HG03103 (cell line): Measurements from ENCODE around the gene ITGB8.
A peak's percentile ranks its signal among the peaks of the same experiment; 100 is the strongest.

Experiments used
- ATAC-seq: cut with Tn5 transposase; IDR thresholded peaks from one replicate; pipeline ENCODE4 v1.9.1; 2021; ENCODE audit warnings: low read depth; ENCODE audit not compliant: unreplicated experiment

Gene ITGB8

GRCh38 chr7:20364571-20365196 is 34.0 kb downstream of the ITGB8 start:
- ATAC-seq = no peak

DNA sequence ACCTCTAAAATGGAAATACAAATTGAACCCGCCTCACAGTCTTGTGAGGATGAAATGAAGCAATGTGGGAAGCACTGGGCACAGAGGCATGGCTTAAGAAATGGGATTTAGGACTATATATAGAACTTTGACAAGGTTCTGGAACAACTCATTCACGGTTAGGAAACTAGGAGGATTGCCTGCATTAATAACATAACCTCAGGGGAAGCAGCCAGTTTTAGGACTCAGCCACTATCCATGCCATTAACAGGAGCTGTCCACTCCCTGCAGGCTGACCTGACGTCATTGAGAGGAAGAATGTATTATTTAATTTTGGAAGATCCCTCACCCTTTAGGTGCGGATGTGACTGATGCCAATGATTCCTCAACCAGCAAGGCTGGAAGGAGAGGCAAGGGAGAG is 34.8 kb downstream of the ITGB8 start:
- no peak for ATAC-seq

DNA sequence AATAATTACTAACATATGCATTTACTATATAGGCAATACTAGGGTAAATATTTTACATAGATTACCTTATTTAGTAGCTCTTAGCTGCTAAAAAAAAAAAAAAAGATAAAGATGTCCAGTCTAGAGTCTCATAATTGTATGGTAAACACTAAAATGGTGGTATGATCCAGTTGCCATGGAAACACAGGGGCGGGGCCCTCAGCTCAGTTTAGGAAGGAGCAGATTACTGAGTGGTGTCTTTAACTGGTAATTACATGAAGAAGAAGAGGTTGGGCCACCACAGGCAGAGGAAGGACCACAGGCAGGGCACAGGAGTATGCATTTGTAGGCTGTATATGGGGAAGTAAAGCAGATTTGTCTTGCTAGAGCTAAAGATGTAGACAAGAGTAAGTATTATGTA is 43.7 kb downstream of the ITGB8 start:
- ATAC-seq = no peak

- ATAC-seq = no peak
These were observed 46.1 kb downstream of the ITGB8 start for GRCh38 chr7:20376796-20377195.

DNA sequence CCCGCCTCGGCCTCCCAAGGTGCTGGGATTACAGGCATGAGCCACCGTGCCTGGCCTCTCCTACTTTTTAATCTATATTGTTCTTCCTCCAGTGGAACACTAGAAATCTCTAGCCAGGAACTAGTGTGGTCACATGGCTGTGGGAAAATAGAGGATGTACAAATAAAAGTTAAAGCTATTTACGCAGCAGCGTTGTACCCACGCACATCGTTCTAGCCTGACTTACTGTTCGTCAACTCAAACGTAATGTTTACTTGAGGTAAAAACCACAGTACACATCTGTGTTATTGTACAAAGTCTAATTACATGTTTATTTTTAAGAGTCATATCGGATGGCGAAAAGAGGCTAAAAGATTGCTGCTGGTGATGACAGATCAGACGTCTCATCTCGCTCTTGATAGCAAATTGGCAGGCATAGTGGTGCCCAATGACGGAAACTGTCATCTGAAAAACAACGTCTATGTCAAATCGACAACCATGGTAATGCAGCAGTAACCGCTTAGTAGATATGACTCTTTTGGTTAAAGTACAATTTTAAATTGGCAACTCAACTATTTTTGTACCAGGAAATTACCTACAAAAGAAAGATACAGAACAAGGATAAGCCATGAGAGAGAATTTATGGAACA is 50.8 kb downstream of the ITGB8 start:
- no peak for ATAC-seq

DNA sequence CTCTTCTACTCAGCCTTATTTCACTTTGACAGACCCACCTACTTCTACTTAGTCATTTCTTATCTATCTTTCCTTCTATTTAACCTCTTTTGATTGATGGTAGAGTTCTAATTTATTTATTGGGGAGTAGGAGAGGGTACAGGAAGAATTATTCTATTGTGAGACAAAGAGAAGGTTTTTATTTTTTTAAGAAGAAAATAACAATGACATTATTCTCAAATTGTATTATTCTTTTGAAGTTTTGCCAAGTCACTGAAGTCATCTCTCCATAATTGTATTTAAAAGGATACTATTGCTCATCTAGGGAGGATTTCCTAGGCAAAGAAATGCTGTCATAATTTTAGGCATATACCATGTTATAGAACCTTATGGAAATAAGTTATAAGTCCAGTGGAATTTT is 52.7 kb downstream of the ITGB8 start:
- ATAC-seq = no peak

- ATAC-seq = no peak
These were observed 54.4 kb downstream of the ITGB8 start for GRCh38 chr7:20385126-20385525.

GRCh38 chr7:20388084-20388483 is 57.4 kb downstream of the ITGB8 start:
- ATAC-seq = no peak

DNA sequence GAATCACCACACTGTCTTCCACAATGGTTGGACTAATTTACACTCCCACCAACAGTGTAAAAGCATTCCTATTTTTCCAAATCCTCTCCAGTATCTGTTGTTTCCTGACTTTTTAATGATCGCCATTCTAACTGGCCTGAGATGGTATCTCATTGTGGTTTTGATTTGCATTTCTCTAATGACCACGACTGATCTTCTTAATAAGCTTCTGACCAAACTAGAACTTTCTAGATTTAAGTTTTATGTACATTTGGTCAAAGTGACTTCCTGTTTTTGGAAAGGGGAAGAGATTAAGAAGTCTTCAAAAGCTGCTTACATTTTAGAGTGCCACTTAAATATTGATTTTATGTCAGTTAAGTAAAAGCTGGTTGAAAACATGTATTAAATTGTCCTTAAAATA is 58.5 kb downstream of the ITGB8 start:
- ATAC-seq = peak; percentile 58

GRCh38 chr7:20393021-20393610 is 62.4 kb downstream of the ITGB8 start:
- no peak for ATAC-seq

- ATAC-seq = no peak
These were observed 62.9 kb downstream of the ITGB8 start for GRCh38 chr7:20393616-20394015.

GRCh38 chr7:20394284-20394683 is 63.6 kb downstream of the ITGB8 start:
- no peak for ATAC-seq

DNA sequence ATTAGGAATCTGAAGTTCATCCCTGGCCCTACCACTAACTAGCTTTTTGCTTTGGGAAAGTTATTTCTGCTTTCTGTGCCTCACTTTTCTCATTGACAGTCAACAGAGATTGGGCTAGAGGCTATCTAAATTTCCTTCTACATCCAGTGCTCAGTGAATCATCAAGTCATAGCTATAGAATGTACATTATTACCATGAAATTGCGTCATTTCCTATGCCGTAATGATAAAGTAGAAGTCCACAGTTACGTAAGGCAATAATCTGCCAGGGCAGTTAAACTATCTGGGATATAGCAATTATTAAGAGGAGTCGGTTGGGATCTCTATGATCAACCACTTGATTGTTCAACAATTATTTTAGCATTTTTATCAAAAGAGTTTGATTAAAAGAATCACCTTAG is 64.4 kb downstream of the ITGB8 start:
- no peak for ATAC-seq

GRCh38 chr7:20395511-20395910 is 64.8 kb downstream of the ITGB8 start:
- ATAC-seq = peak; percentile 64

DNA sequence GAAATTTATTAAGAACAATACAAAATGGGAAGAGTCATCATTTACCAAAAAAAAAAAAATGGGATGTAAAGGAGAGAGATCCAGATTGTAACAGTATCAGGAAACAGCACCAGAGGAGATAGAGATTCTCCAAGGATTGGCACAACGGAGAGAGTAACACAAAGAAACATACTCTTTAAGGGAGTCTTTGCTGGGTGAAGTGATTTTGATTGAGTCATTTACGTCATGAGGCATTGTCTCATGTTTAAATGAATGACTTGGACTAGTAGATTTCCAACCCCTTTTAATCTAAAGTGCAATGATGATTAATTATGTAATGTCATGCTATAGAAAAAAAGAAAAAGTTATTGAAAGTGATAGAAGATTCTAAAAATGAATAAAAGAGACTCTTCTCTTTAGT is 68.8 kb downstream of the ITGB8 start:
- ATAC-seq = no peak

DNA sequence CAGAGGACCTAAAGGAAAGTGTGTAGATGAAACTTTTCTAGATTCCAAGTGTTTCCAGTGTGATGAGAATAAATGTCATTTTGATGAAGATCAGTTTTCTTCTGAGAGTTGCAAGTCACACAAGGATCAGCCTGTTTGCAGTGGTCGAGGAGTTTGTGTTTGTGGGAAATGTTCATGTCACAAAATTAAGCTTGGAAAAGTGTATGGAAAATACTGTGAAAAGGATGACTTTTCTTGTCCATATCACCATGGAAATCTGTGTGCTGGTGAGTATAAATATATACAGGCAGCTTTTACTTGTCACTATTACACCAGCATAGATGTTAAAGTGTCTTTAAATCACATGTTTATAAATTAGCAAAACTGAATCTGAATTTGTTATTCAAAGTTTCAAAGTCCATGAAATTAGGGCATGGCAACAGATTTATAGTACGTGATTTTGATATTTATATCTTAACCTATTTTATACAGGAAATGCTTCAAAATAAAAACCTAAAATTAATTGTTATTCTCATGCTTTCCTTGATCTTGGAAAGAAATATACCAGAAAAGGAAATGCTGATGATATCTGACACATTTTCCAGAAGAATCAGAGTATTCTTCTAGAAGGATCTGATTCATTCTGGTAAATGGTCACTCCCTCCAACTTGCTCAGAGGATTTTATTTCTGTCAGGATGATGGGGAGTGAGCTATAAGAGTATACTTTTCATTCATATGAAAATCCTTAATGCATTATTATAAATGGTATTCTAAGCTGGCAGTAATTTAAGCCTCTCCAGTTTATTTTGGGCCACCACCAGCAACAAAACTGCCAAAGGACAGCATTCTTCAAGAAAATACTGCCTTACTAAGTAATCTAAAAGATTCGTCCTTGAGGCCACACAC is 71.4 kb downstream of the ITGB8 start:
- no peak for ATAC-seq

DNA sequence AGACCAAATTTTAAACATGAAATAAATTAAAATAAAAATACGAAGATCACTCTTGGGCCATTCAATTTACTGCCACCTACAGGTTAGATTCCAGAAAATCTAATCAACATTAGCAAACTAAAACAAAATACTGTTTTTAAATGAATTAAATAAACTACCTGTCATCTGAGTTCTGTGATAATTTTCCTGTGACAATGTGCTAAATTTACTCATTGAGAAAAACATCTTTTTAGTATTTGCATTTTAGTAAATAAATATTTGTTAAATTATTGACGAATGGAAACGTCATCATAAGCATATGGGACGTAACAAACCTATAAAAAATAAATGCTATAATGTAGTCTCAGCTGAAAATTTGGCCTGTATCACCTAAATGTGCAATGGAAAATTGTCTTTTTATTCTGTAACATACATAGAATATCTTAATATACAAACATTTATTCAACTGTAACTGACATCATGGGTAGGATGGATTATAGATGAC is 72.1 kb downstream of the ITGB8 start:
- ATAC-seq = no peak

DNA sequence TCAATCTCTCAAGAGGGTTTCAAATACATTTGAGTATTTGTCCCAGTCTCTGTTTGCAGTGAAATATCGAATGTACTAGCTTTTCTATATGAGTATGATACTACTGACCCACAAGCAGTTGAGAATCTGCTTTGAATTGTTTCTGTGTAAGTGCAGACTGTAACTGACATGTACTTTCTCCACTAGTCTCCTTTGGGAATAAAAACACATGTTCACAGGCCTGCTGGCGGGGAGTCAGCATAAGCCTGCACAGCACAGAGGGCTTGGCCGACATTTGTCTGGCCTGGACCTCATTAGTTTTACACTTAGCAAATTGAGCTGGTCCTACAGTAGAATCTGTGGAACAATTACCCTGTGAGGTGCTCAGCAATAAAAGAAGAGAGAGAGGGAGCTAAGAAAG is 72.6 kb downstream of the ITGB8 start:
- ATAC-seq = no peak

DNA sequence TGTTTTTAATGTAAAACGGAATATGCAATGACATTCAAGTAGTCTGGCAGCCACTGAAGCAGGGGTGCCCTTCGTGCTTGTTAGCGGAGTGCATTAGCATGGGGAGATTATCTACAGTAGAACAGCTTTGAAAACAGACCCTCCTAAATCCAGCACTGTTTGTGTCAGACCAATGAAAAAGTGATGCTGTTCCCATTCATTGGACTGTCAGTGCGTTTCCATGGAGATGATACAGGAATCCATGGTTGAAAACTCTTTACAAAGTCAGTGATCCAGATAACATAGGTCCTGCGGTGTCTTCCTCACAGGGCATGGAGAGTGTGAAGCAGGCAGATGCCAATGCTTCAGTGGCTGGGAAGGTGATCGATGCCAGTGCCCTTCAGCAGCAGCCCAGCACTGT is 73.6 kb downstream of the ITGB8 start:
- no peak for ATAC-seq

DNA sequence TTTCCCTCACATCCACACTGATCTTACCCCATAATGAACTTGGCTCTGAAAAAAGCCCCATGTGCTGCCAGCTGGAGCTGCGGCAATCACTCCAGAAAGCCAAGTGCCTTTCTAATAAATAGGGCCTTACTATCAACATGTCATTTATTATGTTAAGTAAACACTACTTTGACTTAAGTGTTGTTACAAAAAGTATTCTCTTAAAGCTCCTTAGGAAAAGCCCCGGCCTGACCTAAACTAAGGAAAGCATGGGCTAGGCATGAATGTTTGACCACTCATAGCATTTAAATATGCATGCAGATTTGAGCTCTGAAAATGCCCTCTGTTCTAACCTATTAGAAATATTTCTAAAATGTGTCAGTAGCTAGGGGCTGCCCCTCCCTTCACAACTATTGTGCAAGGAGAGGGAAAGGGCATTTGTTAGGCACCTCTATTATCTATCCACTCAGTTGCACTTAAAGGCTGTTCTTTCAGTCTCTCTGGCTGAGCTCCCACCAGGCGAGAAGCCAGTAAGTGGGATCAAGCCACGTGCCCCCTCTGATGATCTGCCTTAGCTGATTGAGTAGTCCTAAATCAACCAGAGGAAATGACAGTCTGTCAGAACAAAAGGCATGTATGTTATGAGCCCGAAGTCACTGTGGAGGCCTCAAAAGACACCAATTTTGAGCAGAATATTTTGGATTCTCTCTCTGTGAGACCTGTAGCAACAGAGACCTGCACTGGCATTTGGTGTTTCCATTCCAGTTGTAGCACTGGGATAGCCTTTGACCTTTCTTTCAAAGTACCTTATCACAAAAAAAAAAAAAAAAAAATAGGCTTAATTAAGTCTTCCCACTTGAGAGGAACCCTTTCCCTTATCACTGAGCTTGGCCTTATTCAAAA is 77.1 kb downstream of the ITGB8 start:
- ATAC-seq = no peak
